GM18498 (cell line): Measurements from ENCODE around the gene HOXD8.

Source experiments
- ATAC-seq: cut with Tn5 transposase; IDR thresholded peaks from one replicate; pipeline ENCODE4 v1.9.1; 2021; ENCODE audit warnings: mild to moderate bottlenecking, moderate library complexity; ENCODE audit not compliant: unreplicated experiment

The HOXD8 gene

GRCh38 chr2:176102309-176102866, 27.1 kb upstream of the HOXD8 start:
- no peak for ATAC-seq

- no peak for ATAC-seq
These were observed 26.3 kb upstream of the HOXD8 start for GRCh38 chr2:176103194-176103593.

DNA sequence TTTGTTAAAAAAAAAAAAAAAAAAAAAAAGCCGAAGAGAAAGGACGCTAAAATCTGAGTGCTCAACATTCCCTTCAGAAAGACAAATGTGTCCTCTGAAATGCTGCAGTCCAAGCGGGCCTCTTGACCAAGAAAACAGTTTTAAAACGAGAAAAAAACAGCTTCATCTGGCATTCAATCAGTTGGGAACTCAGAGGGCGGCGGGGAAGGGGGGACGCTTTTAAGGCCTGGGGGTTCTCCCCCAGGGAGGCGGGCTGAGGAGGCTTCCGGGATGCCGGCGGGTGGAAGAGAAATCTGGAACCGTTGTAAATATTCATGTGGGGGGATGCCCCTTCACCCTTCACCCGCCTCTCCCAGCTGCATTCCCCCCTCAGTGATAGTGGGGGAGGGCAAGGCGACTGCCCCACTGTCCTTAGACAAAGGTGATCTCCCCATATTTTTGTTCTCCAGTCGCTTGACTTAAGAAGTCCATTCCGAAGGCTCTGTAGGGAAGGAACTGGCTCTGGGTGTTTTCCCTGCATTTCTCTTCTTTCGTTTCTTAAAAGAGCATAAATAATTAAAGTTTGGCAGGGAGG, 25.7 kb upstream of the HOXD8 start:
- ATAC-seq: no peak

DNA sequence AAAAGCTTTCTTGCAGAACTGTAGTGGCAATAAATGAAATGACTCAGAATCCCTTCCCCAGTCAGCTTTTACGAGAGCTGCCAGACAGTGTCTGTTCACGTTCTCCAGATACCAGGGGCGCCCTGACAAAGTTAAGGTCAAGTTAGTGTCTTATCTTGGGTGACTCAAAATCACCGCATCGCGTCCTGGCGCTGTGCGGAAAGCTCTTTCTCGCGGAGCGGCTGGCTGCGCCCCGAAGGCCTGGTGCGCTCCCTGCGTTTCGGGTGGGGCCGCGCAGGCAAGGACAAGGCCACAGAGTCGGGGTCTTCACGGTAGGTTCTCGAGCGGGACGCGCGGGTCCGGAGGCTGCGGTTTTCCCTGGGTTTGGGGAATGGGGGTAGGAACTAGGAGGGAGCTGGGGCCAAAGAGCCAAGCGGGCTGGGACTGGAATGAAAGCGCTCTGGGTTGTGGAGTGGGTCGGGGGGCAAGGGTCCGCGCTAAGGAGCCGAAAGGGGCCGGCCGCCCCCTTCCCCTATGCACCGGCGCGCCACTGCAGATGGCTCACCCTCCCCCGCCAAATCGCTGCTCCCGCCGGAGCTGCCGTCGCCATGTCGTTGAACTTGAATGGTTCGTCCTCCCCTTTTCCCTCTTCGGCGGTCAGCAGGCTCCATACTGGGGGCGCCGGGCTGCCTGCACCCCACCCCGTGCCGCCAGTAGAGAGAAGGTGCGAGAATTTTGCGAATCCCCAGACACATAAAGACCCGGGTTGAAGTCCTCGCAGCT, 25.0 kb upstream of the HOXD8 start:
- no peak for ATAC-seq

DNA sequence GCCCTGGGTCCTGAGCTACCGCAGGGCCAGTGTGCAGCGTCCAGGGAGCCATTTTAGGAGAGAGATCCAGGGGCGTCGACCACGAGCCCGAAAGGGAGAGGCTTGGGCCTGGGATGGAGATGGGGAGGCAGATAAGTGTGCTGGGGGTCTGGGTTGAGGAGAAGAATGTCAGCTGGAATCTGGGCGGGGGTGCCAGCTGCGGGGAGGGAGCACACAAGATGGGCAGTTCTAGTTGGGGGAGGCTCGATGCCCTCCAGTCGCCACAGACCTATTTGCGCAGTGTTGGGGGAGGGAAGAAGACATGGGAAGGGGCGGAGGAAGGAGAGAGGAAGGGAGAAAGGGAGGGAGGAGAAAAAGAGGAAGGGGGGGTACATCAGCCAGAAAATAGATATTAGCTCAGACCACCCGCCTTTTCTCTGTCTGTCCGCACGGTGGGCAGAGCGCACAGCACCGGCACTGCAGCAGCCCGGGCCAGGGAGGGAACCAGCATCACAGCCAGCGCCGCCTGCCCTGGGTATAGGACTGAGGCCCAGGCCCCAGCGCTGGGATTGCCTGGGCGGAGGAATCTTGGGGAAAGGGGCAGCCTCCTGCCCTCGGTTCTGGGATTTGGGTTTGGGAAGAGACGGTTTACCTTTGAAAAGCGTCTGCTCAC, 24.3 kb upstream of the HOXD8 start:
- no peak for ATAC-seq

DNA sequence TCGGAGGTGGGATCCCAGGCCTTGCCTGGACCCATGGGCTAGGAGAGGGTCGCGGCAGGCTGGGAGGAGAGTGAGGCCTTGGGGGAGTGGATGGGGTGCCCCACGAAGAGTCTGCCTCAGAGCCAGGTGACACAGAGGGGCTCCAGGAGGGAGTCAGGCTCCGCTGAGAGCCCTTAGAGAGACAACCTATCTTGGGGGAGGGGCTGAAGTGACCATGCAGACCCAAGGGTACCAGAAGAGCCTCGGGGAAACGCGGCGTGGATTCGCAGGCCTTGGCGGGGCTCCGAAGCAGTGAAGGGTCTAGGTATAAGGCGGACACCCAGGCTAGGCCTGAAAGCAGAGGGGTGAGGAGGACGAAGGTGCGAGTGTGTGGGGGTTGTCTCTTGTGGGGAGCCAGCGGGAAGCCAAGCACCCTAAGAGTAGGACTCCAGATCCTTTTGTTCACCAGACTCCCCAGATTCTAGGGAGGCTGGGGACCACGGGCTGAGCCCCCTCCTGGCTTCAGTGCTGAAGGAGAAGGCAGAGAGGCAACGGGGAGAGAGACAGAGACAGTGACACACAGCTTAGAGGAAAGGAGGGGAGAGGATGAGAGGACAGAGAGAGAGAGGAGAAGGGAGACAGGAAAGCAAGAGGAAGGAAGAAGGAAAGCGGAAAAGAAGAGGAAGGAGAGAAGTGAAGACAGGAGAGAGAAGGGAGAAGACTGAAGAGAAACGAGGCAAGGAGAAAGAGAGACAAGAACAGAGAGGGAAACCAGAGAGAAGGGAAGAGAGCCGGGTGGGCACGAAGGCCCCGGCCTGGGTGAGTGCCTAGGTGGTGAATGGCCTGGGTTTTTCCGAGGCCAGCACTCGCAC, 23.6 kb upstream of the HOXD8 start:
- no peak for ATAC-seq

GRCh38 chr2:176106581-176107539, 22.6 kb upstream of the HOXD8 start, which contains the start of gene HOXD11:
TSS of gene HOXD11 (plus strand) at chr2:176107280. CDS start at chr2:176107356, 76 bp downstream.
- no peak for ATAC-seq

DNA sequence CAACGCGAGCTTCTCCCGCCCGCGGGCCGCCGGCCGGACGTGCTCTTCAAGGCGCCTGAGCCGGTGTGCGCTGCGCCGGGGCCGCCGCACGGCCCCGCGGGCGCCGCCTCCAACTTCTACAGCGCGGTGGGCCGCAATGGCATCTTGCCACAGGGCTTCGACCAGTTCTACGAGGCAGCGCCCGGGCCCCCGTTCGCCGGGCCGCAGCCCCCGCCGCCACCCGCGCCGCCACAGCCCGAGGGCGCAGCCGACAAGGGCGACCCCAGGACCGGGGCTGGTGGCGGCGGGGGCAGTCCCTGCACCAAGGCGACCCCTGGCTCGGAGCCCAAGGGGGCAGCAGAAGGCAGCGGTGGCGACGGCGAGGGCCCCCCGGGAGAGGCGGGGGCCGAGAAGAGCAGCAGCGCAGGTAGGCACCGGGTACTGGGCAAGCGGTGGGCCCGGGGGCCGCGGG, 21.7 kb upstream of the HOXD8 start:
- no peak for ATAC-seq

- no peak for ATAC-seq
These were observed 20.2 kb upstream of the HOXD8 start for GRCh38 chr2:176109192-176109901.

GRCh38 chr2:176109946-176110345, 19.6 kb upstream of the HOXD8 start:
- no peak for ATAC-seq

GRCh38 chr2:176110415-176111308, 18.8 kb upstream of the HOXD8 start:
- no peak for ATAC-seq

GRCh38 chr2:176111309-176111663, 18.2 kb upstream of the HOXD8 start:
- ATAC-seq: no peak

GRCh38 chr2:176111846-176112374, 17.6 kb upstream of the HOXD8 start:
- no peak for ATAC-seq

- no peak for ATAC-seq
These were observed 16.9 kb upstream of the HOXD8 start for GRCh38 chr2:176112375-176113302.

GRCh38 chr2:176114120-176114929, 15.2 kb upstream of the HOXD8 start:
- no peak for ATAC-seq
